ENCODE measurements around the gene PHRF1. TPM values are rescaled to one million over a fixed set of nuclear protein-coding genes. Genes with fewer than 3 reads are reported as not detected.
A peak's percentile ranks its signal among the peaks of the same experiment; 100 is the strongest.

PHRF1 gene
- total and polyA plus RNA-seq, 2 donors from 2014 or later, result 7.5 to 30.9 TPM

GRCh38 chr11:623349-623869, 47.1 kb downstream of the PHRF1 start:
- intact Hi-C loops (cut with DNase I), result no loop called here
- no peak overlapping the region for H3K4me3 ChIP-seq (ENCODE audit: low read length in 3 of 3)
- H3K27me3 ChIP-seq (ENCODE audit: control insufficient read depth, insufficient read depth, low read length), result peaks cover 3% of the 10 kb centered on the region
- no peaks in the 10 kb centered on the region for H3K9me3 ChIP-seq (ENCODE audit: control insufficient read depth in 2 of 3, insufficient read depth in 1 of 3, low read length in 3 of 3)
- TF ChIP-seq, protein P1, sequence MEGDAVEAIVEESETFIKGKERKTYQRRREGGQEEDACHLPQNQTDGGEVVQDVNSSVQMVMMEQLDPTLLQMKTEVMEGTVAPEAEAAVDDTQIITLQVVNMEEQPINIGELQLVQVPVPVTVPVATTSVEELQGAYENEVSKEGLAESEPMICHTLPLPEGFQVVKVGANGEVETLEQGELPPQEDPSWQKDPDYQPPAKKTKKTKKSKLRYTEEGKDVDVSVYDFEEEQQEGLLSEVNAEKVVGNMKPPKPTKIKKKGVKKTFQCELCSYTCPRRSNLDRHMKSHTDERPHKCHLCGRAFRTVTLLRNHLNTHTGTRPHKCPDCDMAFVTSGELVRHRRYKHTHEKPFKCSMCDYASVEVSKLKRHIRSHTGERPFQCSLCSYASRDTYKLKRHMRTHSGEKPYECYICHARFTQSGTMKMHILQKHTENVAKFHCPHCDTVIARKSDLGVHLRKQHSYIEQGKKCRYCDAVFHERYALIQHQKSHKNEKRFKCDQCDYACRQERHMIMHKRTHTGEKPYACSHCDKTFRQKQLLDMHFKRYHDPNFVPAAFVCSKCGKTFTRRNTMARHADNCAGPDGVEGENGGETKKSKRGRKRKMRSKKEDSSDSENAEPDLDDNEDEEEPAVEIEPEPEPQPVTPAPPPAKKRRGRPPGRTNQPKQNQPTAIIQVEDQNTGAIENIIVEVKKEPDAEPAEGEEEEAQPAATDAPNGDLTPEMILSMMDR (IDR thresholded peaks at IDR 0.05; ENCODE audit: borderline replicate concordance, extremely low read depth, insufficient read depth), result no peak
- H3K4me1 ChIP-seq (ENCODE audit: control insufficient read depth in 2 of 3, insufficient read depth in 2 of 3, low read depth in 1 of 3, low read length in 3 of 3), result no peaks in the 10 kb centered on the region
- no peak overlapping the region for H3K9ac ChIP-seq (ENCODE audit: low read length in 3 of 3)
- H3K27ac ChIP-seq (ENCODE audit: low read depth in 2 of 2, low read length in 2 of 2), result no peak overlapping the region
- H3K36me3 ChIP-seq (ENCODE audit: control insufficient read depth in 2 of 3, insufficient read depth in 3 of 3, low read length in 3 of 3), result no peaks in the 10 kb centered on the region
- FAIRE-seq, result no peak
- no peak for DNase-seq

GRCh38 chr11:623999-624704, 47.9 kb downstream of the PHRF1 start:
- Histone ChIP-seq H3K9ac (ENCODE audit: low read length in 3 of 3) (peak overlapping the region in 1 of 3 donors; percentile 46), H3K4me3 (ENCODE audit: low read length in 3 of 3) (peak overlapping the region in 2 of 3 donors; percentile 49 to 61)

DNA sequence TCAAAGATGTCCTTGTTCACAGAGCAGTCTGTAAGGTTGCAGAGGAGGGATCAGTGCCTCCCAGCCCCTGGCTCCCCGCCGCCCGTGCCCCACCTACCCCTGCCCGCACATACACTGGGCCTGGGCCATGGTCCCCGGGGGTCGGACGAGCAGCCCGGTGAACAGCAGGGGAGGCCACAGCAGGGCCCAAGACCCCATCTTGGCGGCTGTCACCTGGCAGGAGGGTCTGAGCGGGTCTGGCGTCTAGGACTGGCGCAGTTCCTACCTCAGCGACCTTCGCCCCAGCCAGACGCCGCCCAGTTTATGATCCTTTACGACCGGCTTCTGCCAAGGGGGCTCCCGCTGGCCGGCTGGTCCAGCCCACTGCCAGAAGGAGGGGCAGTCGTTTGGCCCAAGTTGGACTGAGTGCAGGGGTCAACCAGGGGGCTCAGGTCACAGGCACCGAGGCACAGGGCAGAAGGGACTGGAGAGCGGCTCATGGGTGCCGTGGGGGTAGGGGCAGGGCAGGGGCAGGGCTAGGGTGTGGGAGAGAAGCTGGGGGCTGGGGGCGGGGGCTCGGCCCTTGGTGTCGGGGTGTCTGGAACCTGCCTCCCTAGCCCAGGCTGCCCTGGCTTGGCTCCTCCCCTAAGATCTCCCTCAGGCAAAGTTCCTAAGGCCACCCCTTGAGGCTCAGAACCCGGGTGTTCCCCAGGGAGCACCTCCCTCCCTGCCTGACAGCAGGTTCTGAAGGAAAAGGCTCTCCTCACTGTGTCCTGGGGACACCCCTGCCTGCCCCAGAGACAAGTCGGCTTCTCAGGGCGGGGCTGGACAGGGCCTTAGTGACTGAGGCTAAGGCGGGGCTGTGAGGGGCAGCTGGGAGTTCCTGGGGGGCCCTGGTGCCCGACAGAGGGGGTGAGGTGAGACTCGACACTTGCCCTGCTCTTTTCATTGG, 48.7 kb downstream of the PHRF1 start, which contains the start of gene CDHR5:
TSS of gene CDHR5 (minus strand) at position 251 of the 931 bp plus-strand sequence. CDS start at position 198, 53 bp downstream.
- Histone ChIP-seq H3K36me3 (ENCODE audit: control insufficient read depth in 2 of 3, insufficient read depth in 3 of 3, low read length in 3 of 3) (no peaks in the 10 kb centered on the region), H3K4me1 (ENCODE audit: control insufficient read depth in 2 of 3, insufficient read depth in 2 of 3, low read depth in 1 of 3, low read length in 3 of 3) (no peaks in the 10 kb centered on the region), H3K4me3 (ENCODE audit: low read length in 3 of 3) (peak within 1 kb of the TSS in 2 of 3 donors; percentile 49 to 61), H3K9me3 (ENCODE audit: control insufficient read depth in 2 of 3, insufficient read depth in 1 of 3, low read length in 3 of 3) (no peaks in the 10 kb centered on the region), H3K9ac (ENCODE audit: low read length in 3 of 3) (peak within 1 kb of the TSS in 1 of 3 donors; percentile 46), H3K27ac (ENCODE audit: low read depth in 2 of 2, low read length in 2 of 2) (no peak within 1 kb of the TSS), H3K27me3 (ENCODE audit: control insufficient read depth, insufficient read depth, low read length) (peaks cover 4% of the 10 kb centered on the region)
- intact Hi-C loops (cut with DNase I), result no loop called here
- DNase-seq, result peak in 4 of 5 donors; percentile 45 to 75 (median 67)
- FAIRE-seq, result no peak
- TF ChIP-seq, protein P1 (IDR thresholded peaks at IDR 0.05; ENCODE audit: borderline replicate concordance, extremely low read depth, insufficient read depth), result no peak

More at GRCh38 chr11:623999-624704, 47.9 kb downstream of the PHRF1 start:
- FAIRE-seq (no peak), DNase-seq (peak in 2 of 5 donors; percentile 70 to 79)
- intact Hi-C loops (cut with DNase I), result no loop called here
- no peaks in the 10 kb centered on the region for H3K36me3 ChIP-seq (ENCODE audit: control insufficient read depth in 2 of 3, insufficient read depth in 3 of 3, low read length in 3 of 3)
- TF ChIP-seq, protein P1 (IDR thresholded peaks at IDR 0.05; ENCODE audit: borderline replicate concordance, extremely low read depth, insufficient read depth), result no peak
- H3K4me1 ChIP-seq (ENCODE audit: control insufficient read depth in 2 of 3, insufficient read depth in 2 of 3, low read depth in 1 of 3, low read length in 3 of 3), result no peaks in the 10 kb centered on the region
- no peaks in the 10 kb centered on the region for H3K9me3 ChIP-seq (ENCODE audit: control insufficient read depth in 2 of 3, insufficient read depth in 1 of 3, low read length in 3 of 3)
- H3K27ac ChIP-seq (ENCODE audit: low read depth in 2 of 2, low read length in 2 of 2), result no peak overlapping the region
- H3K27me3 ChIP-seq (ENCODE audit: control insufficient read depth, insufficient read depth, low read length), result peaks cover 4% of the 10 kb centered on the region

Measured in kidney (tissue), 14 donors.